Activated CD4-positive, alpha-beta T cell treated with anti-CD3 and anti-CD28 coated beads, Interleukin-2, amount 10 ng/mL, durations not matched to agents 24 days and 14 days (primary cell): ENCODE results near the gene CWF19L2. TPM values are rescaled to one million over a fixed set of nuclear protein-coding genes. Genes with fewer than 3 reads are reported as not detected.
A peak's percentile ranks its signal among the peaks of the same experiment; 100 is the strongest.
"Not testable (repeated sequence)": the region's sequence is repeated elsewhere in the genome, so short reads cannot be mapped to it uniquely, and the experiment has no call there.

Source experiments
- DNase-seq: peaks from one replicate; pipeline ENCODE4 v3.0.0; 2022
- H3K27ac Mint-ChIP-seq: one replicate; pipeline ENCODE4 v1.8.0; 2022; ENCODE audit warnings: mild to moderate bottlenecking, mixed read lengths
- H3K27me3 Mint-ChIP-seq: one replicate; pipeline ENCODE4 v1.8.0; 2022; ENCODE audit warnings: mixed read lengths
- H3K36me3 Mint-ChIP-seq: one replicate; pipeline ENCODE4 v1.8.0; 2022; ENCODE audit warnings: low read depth, mild to moderate bottlenecking, mixed read lengths
- H3K4me1 Mint-ChIP-seq: one replicate; pipeline ENCODE4 v1.8.0; 2021; ENCODE audit warnings: mixed read lengths
- H3K4me3 Mint-ChIP-seq: one replicate; pipeline ENCODE4 v1.8.0; 2022; ENCODE audit warnings: mild to moderate bottlenecking, moderate library complexity, mixed read lengths
- H3K9me3 Mint-ChIP-seq: one replicate; pipeline ENCODE4 v1.8.0; 2021; ENCODE audit warnings: mixed read lengths
- intact Hi-C: fragments of 100-400 bp; cut with micrococcal nuclease; formaldehyde crosslinking; loops from one replicate; pipeline ENCODE4 v1.15.1; 2023
- total RNA-seq: library from RNA; stranded (reverse); gene quantifications from 2 replicates; pipeline ENCODE4 v1.2.3, GENCODE V29; 2022

Gene CWF19L2
- total RNA-seq, 1 donor from 2014 or later = 17.6 TPM

- no peaks in the 10 kb centered on the region for H3K4me1 Mint-ChIP-seq
- H3K4me3 Mint-ChIP-seq = no peak overlapping the region
- no peak overlapping the region for H3K27ac Mint-ChIP-seq
- H3K36me3 Mint-ChIP-seq = no peaks in the 10 kb centered on the region
- peaks cover 7% of the 10 kb centered on the region for H3K9me3 Mint-ChIP-seq
- peak; percentile 34 for DNase-seq
- intact Hi-C loops = no loop called here
- H3K27me3 Mint-ChIP-seq = peaks cover 14% of the 10 kb centered on the region
Measured at GRCh38 chr11:107468596-107468995, 11.0 kb upstream of the CWF19L2 start.

- peaks cover 21% of the 10 kb centered on the region for H3K27me3 Mint-ChIP-seq
- H3K36me3 Mint-ChIP-seq = no peaks in the 10 kb centered on the region
- DNase-seq = no peak
- no peaks in the 10 kb centered on the region for H3K4me1 Mint-ChIP-seq
- intact Hi-C loops = no loop called here
- no peak overlapping the region for H3K4me3 Mint-ChIP-seq
- H3K27ac Mint-ChIP-seq = no peak overlapping the region
- H3K9me3 Mint-ChIP-seq = peaks cover 15% of the 10 kb centered on the region
Measured at GRCh38 chr11:107467696-107468095, 10.1 kb upstream of the CWF19L2 start.

- intact Hi-C loops, H3K4me3 Mint-ChIP-seq: not testable (repeated sequence)
- H3K27me3 Mint-ChIP-seq = peaks cover 22% of the 10 kb centered on the region
Measured at GRCh38 chr11:107466275-107466866, 8.7 kb upstream of the CWF19L2 start.

GRCh38 chr11:107457205-107457557, 444 bp downstream of the CWF19L2 start:
- Mint-ChIP-seq H3K27ac (peak overlapping the region; percentile 87), H3K9me3 (peaks cover 4% of the 10 kb centered on the region), H3K27me3 (peaks cover 4% of the 10 kb centered on the region), H3K36me3 (peaks cover 16% of the 10 kb centered on the region), H3K4me1 (peaks cover 23% of the 10 kb centered on the region), H3K4me3 (peak overlapping the region; percentile 85)
- intact Hi-C loops = loop anchor here (1.0 to 10.0 kb wide), 3 partner anchors 108 to 1435 kb away; partner anchors contain the start of genes AASDHPPT, ALKBH8, KBTBD3 and MSANTD4
- DNase-seq = peak; percentile 69

More at GRCh38 chr11:107466275-107466866, 8.7 kb upstream of the CWF19L2 start:
- not testable (repeated sequence) for H3K36me3 Mint-ChIP-seq, H3K27ac Mint-ChIP-seq, H3K4me1 Mint-ChIP-seq
- DNase-seq = peak; percentile 24
- peaks cover 15% of the 10 kb centered on the region for H3K9me3 Mint-ChIP-seq

- DNase-seq = no peak
- Mint-ChIP-seq H3K4me1 (peaks cover 25% of the 10 kb centered on the region), H3K9me3 (peaks cover 4% of the 10 kb centered on the region), H3K27me3 (no peaks in the 10 kb centered on the region), H3K27ac (no peak overlapping the region), H3K36me3 (peaks cover 20% of the 10 kb centered on the region), H3K4me3 (no peak overlapping the region)
- intact Hi-C loops = loop anchor here (10.0 kb wide), 1 partner anchor 1379 kb away; the partner anchor contains the start of genes AASDHPPT and KBTBD3
Measured at GRCh38 chr11:107453594-107454286, 3.9 kb downstream of the CWF19L2 start.

- Mint-ChIP-seq H3K4me3 (no peak overlapping the region), H3K27me3 (no peaks in the 10 kb centered on the region), H3K4me1 (peaks cover 6% of the 10 kb centered on the region), H3K36me3 (peaks cover 36% of the 10 kb centered on the region), H3K27ac (no peak overlapping the region), H3K9me3 (no peaks in the 10 kb centered on the region)
- no peak for DNase-seq
- intact Hi-C loops = no loop called here
Measured at GRCh38 chr11:107446822-107447431, 10.7 kb downstream of the CWF19L2 start.

GRCh38 chr11:107442715-107443215, 14.9 kb downstream of the CWF19L2 start:
- Mint-ChIP-seq H3K9me3 (no peaks in the 10 kb centered on the region), H3K36me3 (peaks cover 53% of the 10 kb centered on the region), H3K27ac (no peak overlapping the region), H3K27me3 (no peaks in the 10 kb centered on the region), H3K4me3 (no peak overlapping the region), H3K4me1 (peaks cover 7% of the 10 kb centered on the region)
- intact Hi-C loops = no loop called here
- DNase-seq = no peak

GRCh38 chr11:107439586-107440167, 17.9 kb downstream of the CWF19L2 start:
- no peaks in the 10 kb centered on the region for H3K27me3 Mint-ChIP-seq
- no peaks in the 10 kb centered on the region for H3K9me3 Mint-ChIP-seq
- peaks cover 42% of the 10 kb centered on the region for H3K36me3 Mint-ChIP-seq
- intact Hi-C loops = no loop called here
- DNase-seq = no peak
- H3K27ac Mint-ChIP-seq = no peak overlapping the region
- H3K4me3 Mint-ChIP-seq = no peak overlapping the region
- peaks cover 5% of the 10 kb centered on the region for H3K4me1 Mint-ChIP-seq

GRCh38 chr11:107438148-107438547, 19.5 kb downstream of the CWF19L2 start:
- H3K4me1 Mint-ChIP-seq = peaks cover 5% of the 10 kb centered on the region

GRCh38 chr11:107430525-107430924, 27.1 kb downstream of the CWF19L2 start:
- Mint-ChIP-seq H3K27me3 (no peaks in the 10 kb centered on the region), H3K36me3 (peaks cover 26% of the 10 kb centered on the region), H3K4me3 (no peak overlapping the region), H3K4me1 (peaks cover 9% of the 10 kb centered on the region), H3K27ac (peak overlapping the region; percentile 43), H3K9me3 (peaks cover 3% of the 10 kb centered on the region)
- intact Hi-C loops = no loop called here
- no peak for DNase-seq

More at GRCh38 chr11:107438148-107438547, 19.5 kb downstream of the CWF19L2 start:
- intact Hi-C loops = no loop called here
- Mint-ChIP-seq H3K9me3 (no peaks in the 10 kb centered on the region), H3K27me3 (no peaks in the 10 kb centered on the region), H3K4me3 (no peak overlapping the region), H3K27ac (no peak overlapping the region), H3K36me3 (peaks cover 30% of the 10 kb centered on the region)
- DNase-seq = no peak

- Mint-ChIP-seq H3K4me1 (peaks cover 9% of the 10 kb centered on the region), H3K9me3 (peaks cover 3% of the 10 kb centered on the region), H3K27ac (no peak overlapping the region), H3K27me3 (no peaks in the 10 kb centered on the region), H3K36me3 (peaks cover 29% of the 10 kb centered on the region), H3K4me3 (no peak overlapping the region)
- intact Hi-C loops = no loop called here
- DNase-seq = no peak
Measured at GRCh38 chr11:107427569-107428180, 29.9 kb downstream of the CWF19L2 start.

GRCh38 chr11:107413352-107413751, 44.3 kb downstream of the CWF19L2 start:
- Mint-ChIP-seq H3K4me1 (peaks cover 10% of the 10 kb centered on the region), H3K27ac (peak overlapping the region; percentile 42), H3K36me3 (peaks cover 36% of the 10 kb centered on the region), H3K4me3 (no peak overlapping the region), H3K27me3 (no peaks in the 10 kb centered on the region), H3K9me3 (no peaks in the 10 kb centered on the region)
- no peak for DNase-seq
- intact Hi-C loops = no loop called here

GRCh38 chr11:107408762-107409211, 48.8 kb downstream of the CWF19L2 start:
- H3K36me3 Mint-ChIP-seq = peaks cover 32% of the 10 kb centered on the region
- intact Hi-C loops = no loop called here
- peaks cover 8% of the 10 kb centered on the region for H3K4me1 Mint-ChIP-seq
- no peak for DNase-seq
- H3K9me3 Mint-ChIP-seq = peaks cover 4% of the 10 kb centered on the region
- H3K4me3 Mint-ChIP-seq = no peak overlapping the region
- H3K27me3 Mint-ChIP-seq = no peaks in the 10 kb centered on the region
- H3K27ac Mint-ChIP-seq = no peak overlapping the region
